Smooth muscle cell (in vitro differentiated cells): ENCODE data around the gene NPAS3. TPM values are rescaled to one million over a fixed set of nuclear protein-coding genes. Genes with fewer than 3 reads are reported as not detected.

ENCODE experiments used
- DNase-seq: peaks from one replicate; lab custom pipeline; 2025; ENCODE audit not compliant: unreplicated experiment; lab: John Stamatoyannopoulos, UW
- H2AFZ ChIP-seq: fragments of 200-600 bp; sonication (generic); 2 replicates; pipeline ENCODE4 v1.6.0; 2016; ENCODE audit warnings: antibody characterized with exemption, low read depth, mild to moderate bottlenecking
- H3F3A ChIP-seq: fragments of 200-600 bp; sonication (generic); 2 replicates; pipeline ENCODE4 v1.6.0; 2017; ENCODE audit warnings: antibody characterized with exemption, low read depth
- H3K27ac ChIP-seq: fragments of 200-600 bp; sonication (generic); 2 replicates; pipeline ENCODE4 v1.5.1; 2016; ENCODE audit warnings: low read depth, mild to moderate bottlenecking
- H3K27me3 ChIP-seq: fragments of 200-600 bp; sonication (generic); 2 replicates; pipeline ENCODE4 v1.6.1; 2016; ENCODE audit warnings: low read depth, mild to moderate bottlenecking
- H3K36me3 ChIP-seq: fragments of 200-600 bp; sonication (generic); 2 replicates; pipeline ENCODE4 v1.5.1; 2016; ENCODE audit warnings: low read depth
- H3K4me1 ChIP-seq: fragments of 200-600 bp; sonication (generic); 2 replicates; pipeline ENCODE4 v1.5.1; 2016; ENCODE audit warnings: low read depth
- H3K4me2 ChIP-seq: fragments of 200-600 bp; sonication (generic); 2 replicates; pipeline ENCODE4 v1.6.0; 2016; ENCODE audit warnings: mild to moderate bottlenecking
- H3K4me3 ChIP-seq: fragments of 200-600 bp; sonication (generic); 2 replicates; pipeline ENCODE4 v1.5.1; 2016; ENCODE audit warnings: mild to moderate bottlenecking
- H3K79me2 ChIP-seq: fragments of 200-600 bp; sonication (generic); 2 replicates; pipeline ENCODE4 v1.6.0; 2016; ENCODE audit warnings: low read depth, mild to moderate bottlenecking
- H3K9ac ChIP-seq: fragments of 200-600 bp; sonication (generic); 2 replicates; pipeline ENCODE4 v1.6.0; 2016; ENCODE audit warnings: low read depth
- H3K9me3 ChIP-seq: fragments of 200-600 bp; sonication (generic); replicated peaks from 2 replicates; pipeline ENCODE4 v1.5.1; 2016; ENCODE audit warnings: low read depth
- H4K20me1 ChIP-seq: fragments of 200-600 bp; sonication (generic); 2 replicates; pipeline ENCODE4 v1.6.0; 2016; ENCODE audit warnings: low read depth
- CTCF ChIP-seq: fragments of 200-600 bp; sonication (generic); IDR thresholded peaks from 2 replicates; pipeline ENCODE4 v1.5.1; 2017; ENCODE audit warnings: borderline replicate concordance, mild to moderate bottlenecking, antibody characterized with exemption; ENCODE audit not compliant: insufficient read depth, poor library complexity, severe bottlenecking
- WGBS: methylation state at CpG from one replicate; pipeline ENCODE4 v1.1.7; 2016; ENCODE audit warnings: low lambda C conversion rate; 5-methylcytosine and 5-hydroxymethylcytosine counted together
- polyA plus RNA-seq: library from polyadenylated mRNA; unstranded; fragments of >200 nt; fragmentation: Nextera tagmentation; extraction: Ambion mirVana; gene quantifications from 2 replicates; pipeline ENCODE4 v1.2.1, GENCODE V29; 2016
- total RNA-seq: library from RNA; depleted of rRNA; stranded (reverse); fragments of >200 nt; gene quantifications from 2 replicates; pipeline ENCODE4 v1.2.3, GENCODE V29; 2014

The NPAS3 gene
- total and polyA plus RNA-seq, 2 experiments from 2014 or later, result 0.79 to 2.0 TPM

- 59% methylated on average over 2 of the region's 2 CpGs for WGBS
- Histone ChIP-seq H3K4me3 (no peak overlapping the region), H3K79me2 (no peaks in the 10 kb centered on the region), H2AFZ (no peak overlapping the region), H3K36me3 (no peaks in the 10 kb centered on the region), H3K4me2 (no peak overlapping the region), H3F3A (no peaks in the 10 kb centered on the region), H3K9ac (no peak overlapping the region), H3K27ac (no peak overlapping the region), H3K4me1 (no peaks in the 10 kb centered on the region), H3K9me3 (no peaks in the 10 kb centered on the region), H3K27me3 (peaks cover 10% of the 10 kb centered on the region), H4K20me1 (no peaks in the 10 kb centered on the region)
- TF ChIP-seq CTCF, result no peak
- DNase-seq, result no peak
Observed at GRCh38 chr14:32947792-32948191, 9.1 kb downstream of the NPAS3 start.

- H2AFZ ChIP-seq, result no peak overlapping the region
- no peak for TF ChIP-seq CTCF
- no peak for DNase-seq
- WGBS, result 24% methylated on average over 2 of the region's 2 CpGs
- H3K9ac ChIP-seq, result no peak overlapping the region
- H3K4me3 ChIP-seq, result no peak overlapping the region
- H3K27ac ChIP-seq, result no peak overlapping the region
- no peak overlapping the region for H3K4me2 ChIP-seq
- H4K20me1 ChIP-seq, result no peaks in the 10 kb centered on the region
- no peaks in the 10 kb centered on the region for H3K9me3 ChIP-seq
- H3K79me2 ChIP-seq, result no peaks in the 10 kb centered on the region
- peaks cover 5% of the 10 kb centered on the region for H3K27me3 ChIP-seq
- H3K4me1 ChIP-seq, result no peaks in the 10 kb centered on the region
- no peaks in the 10 kb centered on the region for H3K36me3 ChIP-seq
- H3F3A ChIP-seq, result no peaks in the 10 kb centered on the region
Observed at GRCh38 chr14:32950584-32950983, 11.9 kb downstream of the NPAS3 start.

GRCh38 chr14:32967421-32967820 lies 28.7 kb downstream of the NPAS3 start:
- H3K9ac ChIP-seq, result no peak overlapping the region
- H3K36me3 ChIP-seq, result no peaks in the 10 kb centered on the region
- no peak overlapping the region for H2AFZ ChIP-seq
- H3K4me1 ChIP-seq, result no peaks in the 10 kb centered on the region
- WGBS, result 93% methylated on average over 3 of the region's 3 CpGs
- no peak overlapping the region for H3K4me2 ChIP-seq
- H3K9me3 ChIP-seq, result no peaks in the 10 kb centered on the region
- no peak for DNase-seq
- no peak overlapping the region for H3K27ac ChIP-seq
- no peak for TF ChIP-seq CTCF
- H3F3A ChIP-seq, result no peaks in the 10 kb centered on the region
- no peaks in the 10 kb centered on the region for H3K27me3 ChIP-seq
- H4K20me1 ChIP-seq, result no peaks in the 10 kb centered on the region
- H3K4me3 ChIP-seq, result no peak overlapping the region
- H3K79me2 ChIP-seq, result no peaks in the 10 kb centered on the region

- TF ChIP-seq CTCF, result no peak
- Histone ChIP-seq H3K79me2 (no peaks in the 10 kb centered on the region), H4K20me1 (no peaks in the 10 kb centered on the region), H3K4me3 (no peak overlapping the region), H3K4me2 (no peak overlapping the region), H3K27me3 (no peaks in the 10 kb centered on the region), H3K27ac (no peak overlapping the region), H2AFZ (no peak overlapping the region), H3K36me3 (no peaks in the 10 kb centered on the region), H3K4me1 (no peaks in the 10 kb centered on the region), H3F3A (no peaks in the 10 kb centered on the region), H3K9me3 (no peaks in the 10 kb centered on the region), H3K9ac (no peak overlapping the region)
- WGBS, result 93% methylated on average over 2 of the region's 2 CpGs
- no peak for DNase-seq
Observed at GRCh38 chr14:32968972-32969544, 30.4 kb downstream of the NPAS3 start.
